Measurements from ENCODE around the gene CTTNBP2NL.

Gene CTTNBP2NL

DNA sequence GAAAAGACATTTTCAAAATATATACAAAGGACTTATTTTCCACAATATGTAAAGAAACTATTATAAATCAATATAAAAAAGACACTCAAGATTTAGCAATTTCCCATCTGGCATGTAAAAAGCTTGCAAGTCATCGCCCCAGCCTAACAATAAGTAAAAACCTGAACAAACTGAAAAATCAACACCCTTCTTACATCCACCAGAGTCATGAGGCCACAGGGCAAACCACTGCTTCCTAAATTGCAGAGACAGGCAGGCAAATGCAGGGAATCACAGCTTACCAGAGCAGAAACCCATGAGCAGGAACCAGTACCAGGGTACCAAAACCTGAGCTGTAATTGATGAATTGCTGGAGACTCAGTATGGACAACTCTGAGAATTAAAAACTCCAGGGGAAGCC lies 96.1 kb downstream of the CTTNBP2NL start:
- no peak overlapping the region for H3K4me3 ChIP-seq (ENCODE audit: low read depth, low read length)
- TF ChIP-seq, protein P1, sequence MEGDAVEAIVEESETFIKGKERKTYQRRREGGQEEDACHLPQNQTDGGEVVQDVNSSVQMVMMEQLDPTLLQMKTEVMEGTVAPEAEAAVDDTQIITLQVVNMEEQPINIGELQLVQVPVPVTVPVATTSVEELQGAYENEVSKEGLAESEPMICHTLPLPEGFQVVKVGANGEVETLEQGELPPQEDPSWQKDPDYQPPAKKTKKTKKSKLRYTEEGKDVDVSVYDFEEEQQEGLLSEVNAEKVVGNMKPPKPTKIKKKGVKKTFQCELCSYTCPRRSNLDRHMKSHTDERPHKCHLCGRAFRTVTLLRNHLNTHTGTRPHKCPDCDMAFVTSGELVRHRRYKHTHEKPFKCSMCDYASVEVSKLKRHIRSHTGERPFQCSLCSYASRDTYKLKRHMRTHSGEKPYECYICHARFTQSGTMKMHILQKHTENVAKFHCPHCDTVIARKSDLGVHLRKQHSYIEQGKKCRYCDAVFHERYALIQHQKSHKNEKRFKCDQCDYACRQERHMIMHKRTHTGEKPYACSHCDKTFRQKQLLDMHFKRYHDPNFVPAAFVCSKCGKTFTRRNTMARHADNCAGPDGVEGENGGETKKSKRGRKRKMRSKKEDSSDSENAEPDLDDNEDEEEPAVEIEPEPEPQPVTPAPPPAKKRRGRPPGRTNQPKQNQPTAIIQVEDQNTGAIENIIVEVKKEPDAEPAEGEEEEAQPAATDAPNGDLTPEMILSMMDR (IDR thresholded peaks at IDR 0.05; ENCODE audit: low read depth, low read length, missing control alignments): no peak
- in situ Hi-C loops (cut with HindIII; ENCODE audit: low pct_ligation_motif_present, low sequenced_read_pairs): loop anchor here (25.0 kb wide), 1 partner anchor 120 kb away; the partner anchor contains the start of genes CAPZA1 and ST7L
- no peaks in the 10 kb centered on the region for H3K36me3 ChIP-seq (replicated peaks)
- no peak for DNase-seq
- H3K27ac ChIP-seq: no peak overlapping the region
- no peaks in the 10 kb centered on the region for H3K27me3 ChIP-seq (replicated peaks)

DNA sequence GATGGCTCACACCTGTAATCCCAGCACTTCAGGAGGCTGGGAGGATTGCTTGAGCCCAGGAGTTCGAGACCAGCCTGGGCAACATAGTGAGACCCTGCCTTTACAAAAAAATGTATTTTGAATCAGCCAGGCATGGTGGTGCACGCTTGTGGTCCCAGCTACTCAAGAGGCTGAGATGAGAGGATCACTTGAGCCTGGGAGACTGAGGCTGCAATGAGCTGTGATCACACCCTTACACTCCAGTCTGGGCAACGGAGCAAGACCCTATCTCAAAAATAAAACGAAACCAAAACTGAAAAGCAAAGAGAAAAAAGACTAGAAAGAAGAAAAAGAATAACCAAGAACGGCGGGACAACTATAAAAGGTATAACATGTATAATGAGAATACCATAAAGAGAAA lies 97.3 kb downstream of the CTTNBP2NL start:
- Histone ChIP-seq H3K27me3 (replicated peaks) (no peaks in the 10 kb centered on the region), H3K27ac (no peak overlapping the region), H3K36me3 (replicated peaks) (no peaks in the 10 kb centered on the region), H3K4me3 (ENCODE audit: low read depth, low read length) (no peak overlapping the region)
- in situ Hi-C loops (cut with HindIII; ENCODE audit: low pct_ligation_motif_present, low sequenced_read_pairs): loop anchor here (25.0 kb wide), 1 partner anchor 119 kb away; the partner anchor contains the start of genes CAPZA1 and ST7L
- DNase-seq: no peak
- TF ChIP-seq, protein P1 (IDR thresholded peaks at IDR 0.05; ENCODE audit: low read depth, low read length, missing control alignments): no peak

DNA sequence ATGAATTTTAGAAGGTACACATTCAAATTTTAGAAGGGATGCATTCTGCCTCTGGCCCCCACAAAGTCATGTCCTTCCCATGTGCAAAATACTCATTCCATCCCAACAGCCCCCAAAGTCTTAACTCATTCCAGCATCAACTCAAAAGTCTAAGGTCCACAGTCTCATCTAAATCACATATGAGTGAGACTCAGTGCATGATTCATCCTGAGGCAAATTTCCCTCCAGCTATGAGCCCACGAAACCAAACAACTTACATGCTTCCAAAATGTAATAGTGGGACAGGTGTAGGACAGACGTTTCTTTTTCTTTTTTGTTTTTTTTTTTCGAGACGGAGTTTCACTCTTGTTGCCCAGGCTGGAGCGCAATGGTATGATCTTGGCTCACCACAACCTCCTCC lies 100.3 kb downstream of the CTTNBP2NL start:
- in situ Hi-C loops (cut with HindIII; ENCODE audit: low pct_ligation_motif_present, low sequenced_read_pairs): loop anchor here (25.0 kb wide), 1 partner anchor 116 kb away; the partner anchor contains the start of genes CAPZA1 and ST7L
- DNase-seq: no peak
- TF ChIP-seq, protein P1 (IDR thresholded peaks at IDR 0.05; ENCODE audit: low read depth, low read length, missing control alignments): no peak

DNA sequence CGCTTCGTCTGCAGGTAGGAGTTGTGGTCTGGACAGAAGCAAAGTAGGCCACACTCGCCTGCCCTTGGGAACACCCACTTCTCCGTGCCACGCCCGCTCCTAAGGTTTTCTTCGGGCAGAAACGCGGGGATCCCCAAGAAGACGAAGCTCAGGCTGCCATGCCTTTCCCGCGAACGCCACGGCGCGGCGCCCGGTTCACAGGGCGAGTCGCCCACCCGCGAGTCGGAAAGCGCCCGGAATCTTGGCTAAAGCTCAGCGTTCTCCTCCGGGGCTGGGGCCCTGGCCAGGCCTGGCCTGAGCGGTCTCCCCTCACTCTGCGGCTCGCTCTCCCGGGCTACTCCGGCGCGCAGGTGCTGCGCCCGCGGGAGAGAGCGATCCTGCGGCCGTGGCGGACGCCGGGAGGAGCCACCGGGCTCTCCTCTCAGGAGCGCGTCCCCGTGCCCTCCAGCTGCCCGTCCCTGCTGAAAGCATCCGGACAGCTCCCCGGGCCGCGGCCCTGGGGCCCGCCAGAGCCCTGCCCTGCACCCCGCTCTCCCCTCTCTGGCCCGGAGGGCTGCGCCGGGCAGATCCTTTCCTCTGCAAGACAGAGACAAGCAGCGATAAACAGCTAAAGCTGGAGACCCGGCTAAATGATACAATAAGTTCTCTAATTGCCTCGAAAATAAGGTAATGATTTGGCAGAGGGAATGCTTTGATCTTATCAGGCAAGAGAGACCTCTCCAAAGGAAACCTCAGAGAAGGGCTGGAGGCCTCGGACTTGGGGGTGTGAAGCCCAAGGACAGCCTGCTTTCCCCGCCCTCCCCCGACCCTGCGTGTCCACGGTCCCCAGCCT lies 106.0 kb downstream of the CTTNBP2NL start:
- Histone ChIP-seq H3K36me3 (replicated peaks) (no peaks in the 10 kb centered on the region), H3K27ac (no peak overlapping the region), H3K4me3 (ENCODE audit: low read depth, low read length) (peak overlapping the region; percentile 52), H3K27me3 (replicated peaks) (no peaks in the 10 kb centered on the region)
- in situ Hi-C loops (cut with HindIII; ENCODE audit: low pct_ligation_motif_present, low sequenced_read_pairs): no loop called here
- DNase-seq: peak; percentile 53
- TF ChIP-seq, protein P1 (IDR thresholded peaks at IDR 0.05; ENCODE audit: low read depth, low read length, missing control alignments): peak; percentile 87

More for the DNA sequence above, 100.3 kb downstream of the CTTNBP2NL start:
- no peak overlapping the region for H3K4me3 ChIP-seq (ENCODE audit: low read depth, low read length)
- H3K27me3 ChIP-seq (replicated peaks): no peaks in the 10 kb centered on the region
- H3K36me3 ChIP-seq (replicated peaks): no peaks in the 10 kb centered on the region
- no peak overlapping the region for H3K27ac ChIP-seq

DNA sequence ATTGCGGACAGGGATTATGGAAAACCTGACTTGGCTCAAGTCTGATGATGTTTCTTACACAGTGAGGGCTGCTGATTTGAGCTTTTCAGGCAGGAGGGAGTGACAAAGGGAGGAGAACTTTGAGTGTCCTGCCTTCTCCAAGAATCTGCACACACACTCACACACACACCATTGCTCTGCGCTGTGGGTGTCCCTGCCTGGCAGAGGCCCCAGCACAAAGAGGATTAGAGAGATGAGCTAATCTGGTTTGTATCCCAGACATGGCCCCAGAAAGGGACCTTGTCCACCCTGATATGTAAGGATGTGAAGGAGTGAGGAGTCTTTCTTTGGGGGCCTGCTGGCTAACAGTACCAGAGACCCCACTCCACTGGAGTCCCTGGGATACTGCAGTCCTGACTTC lies 106.8 kb downstream of the CTTNBP2NL start:
- H3K36me3 ChIP-seq (replicated peaks): no peaks in the 10 kb centered on the region
- in situ Hi-C loops (cut with HindIII; ENCODE audit: low pct_ligation_motif_present, low sequenced_read_pairs): no loop called here
- H3K27ac ChIP-seq: no peak overlapping the region
- no peak for DNase-seq
- TF ChIP-seq, protein P1 (IDR thresholded peaks at IDR 0.05; ENCODE audit: low read depth, low read length, missing control alignments): no peak
- no peaks in the 10 kb centered on the region for H3K27me3 ChIP-seq (replicated peaks)
- no peak overlapping the region for H3K4me3 ChIP-seq (ENCODE audit: low read depth, low read length)

All from brain microvascular endothelial cell (primary cell).